NCI-H510A (cell line): ENCODE results near the gene CCDC9.
A peak's percentile ranks its signal among the peaks of the same experiment; 100 is the strongest.
"Not testable (repeated sequence)": the region's sequence is repeated elsewhere in the genome, so short reads cannot be mapped to it uniquely, and the experiment has no call there.

Experiments
- DNase-seq: peaks from one replicate; lab custom pipeline; 2025; lab: John Stamatoyannopoulos, UW

CCDC9 gene

DNA sequence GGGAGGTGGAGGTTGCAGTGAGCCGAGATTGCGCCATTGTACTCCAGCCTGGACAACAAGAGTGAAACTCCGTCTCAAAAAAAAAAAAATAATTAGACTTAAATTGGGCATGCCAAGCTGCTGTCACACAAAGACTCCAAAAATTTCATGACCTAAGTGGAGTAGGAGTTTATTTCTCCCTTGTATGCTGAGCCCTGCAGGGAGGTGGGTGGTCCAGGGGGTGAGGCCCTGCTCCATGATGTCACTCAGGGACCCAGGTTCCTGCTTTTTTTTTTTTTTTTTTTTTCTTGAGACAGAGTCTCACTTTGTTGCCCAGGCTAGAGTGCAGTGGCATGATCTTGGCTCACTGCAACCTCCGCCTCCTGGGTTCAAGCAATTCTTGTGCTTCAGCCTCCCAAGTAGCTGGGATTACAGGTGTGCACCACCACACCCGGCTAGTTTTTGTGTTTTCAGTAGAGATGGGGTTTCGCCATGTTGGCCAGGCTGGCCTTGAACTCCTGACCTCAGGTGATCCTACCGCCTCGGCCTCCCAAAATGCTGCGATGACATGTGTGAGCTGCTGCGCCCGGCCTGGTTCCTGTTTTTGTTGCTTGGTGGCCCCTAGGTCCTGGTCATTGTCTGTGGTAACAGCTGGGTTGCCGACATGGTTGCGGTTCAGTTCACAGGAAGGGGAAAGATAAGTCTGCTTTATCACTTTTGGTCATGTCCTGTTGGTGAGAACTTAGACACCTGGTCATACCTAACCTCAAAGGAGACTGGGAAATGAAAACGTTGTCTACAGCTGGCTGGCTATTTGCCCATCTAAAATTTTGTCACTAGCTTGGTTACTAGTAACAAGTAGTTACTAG lies 5.8 kb downstream of the CCDC9 start:
- DNase-seq = not testable (repeated sequence)

GRCh38 chr19:47264629-47265028 lies 8.3 kb downstream of the CCDC9 start:
- no peak for DNase-seq

DNA sequence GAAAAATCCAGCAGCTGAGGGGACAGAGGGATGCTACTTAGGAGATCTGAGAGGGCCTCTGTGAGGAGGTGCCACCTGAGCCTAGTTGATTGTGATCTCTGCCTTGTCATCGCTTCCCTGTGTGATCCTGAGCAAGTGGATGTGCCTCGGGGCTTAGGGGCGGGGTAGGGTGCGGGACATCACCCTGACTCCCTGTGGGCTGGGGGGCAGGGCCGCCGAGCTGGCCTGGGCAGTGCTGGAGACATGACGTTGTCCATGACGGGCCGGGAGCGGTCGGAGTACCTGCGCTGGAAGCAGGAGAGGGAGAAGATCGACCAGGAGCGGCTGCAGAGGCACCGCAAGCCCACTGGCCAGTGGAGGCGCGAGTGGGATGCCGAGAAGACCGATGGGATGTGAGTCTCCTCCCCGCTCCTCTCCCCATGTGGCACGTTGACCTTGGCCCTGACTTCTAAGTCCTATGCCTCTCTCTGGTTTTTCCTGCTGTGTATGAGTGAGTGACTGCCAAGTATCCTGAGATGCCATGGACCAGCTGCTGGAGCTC lies 10.1 kb downstream of the CCDC9 start:
- DNase-seq = no peak

DNA sequence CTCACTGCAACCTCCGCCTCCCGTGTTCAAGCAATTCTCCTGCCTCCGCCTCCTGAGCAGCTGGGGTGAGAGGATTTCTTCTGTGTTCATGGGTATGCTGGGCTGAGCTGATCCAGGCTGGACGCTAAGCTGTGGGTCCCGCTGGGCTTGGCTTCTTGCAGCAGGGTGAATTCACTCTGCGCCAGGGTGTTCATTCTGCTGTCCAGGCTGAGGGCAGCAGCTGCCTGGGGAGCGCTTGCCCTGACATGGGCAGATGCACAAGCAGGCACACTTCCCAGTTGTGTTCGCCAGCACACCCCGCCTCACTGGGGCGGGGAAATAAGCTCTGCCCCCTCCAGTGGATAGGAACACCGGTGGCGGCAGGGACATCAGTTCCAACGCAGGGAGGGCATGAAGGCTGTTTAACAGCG lies 11.0 kb downstream of the CCDC9 start:
- no peak for DNase-seq

DNA sequence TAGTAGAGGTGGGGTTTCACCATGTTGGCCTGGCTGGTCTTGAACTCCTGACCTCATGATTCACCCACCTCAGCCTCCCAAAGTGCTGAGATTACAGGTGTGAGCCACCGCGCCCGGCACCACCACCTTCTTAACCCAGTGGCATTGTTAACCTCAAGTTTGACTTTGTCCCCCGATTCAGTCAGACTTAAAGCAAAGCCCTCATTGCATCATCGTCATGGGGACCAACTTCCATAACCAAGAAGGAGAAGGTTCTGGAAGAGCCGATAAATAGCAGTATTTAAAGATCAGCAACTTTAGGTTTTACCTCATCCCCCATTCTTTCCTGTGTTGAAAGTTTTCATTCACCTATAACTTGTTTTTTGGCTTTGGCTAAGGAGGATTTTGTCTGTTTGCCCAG lies 11.7 kb downstream of the CCDC9 start:
- no peak for DNase-seq

- no peak for DNase-seq
These were observed 13.3 kb downstream of the CCDC9 start for GRCh38 chr19:47269596-47269995.

GRCh38 chr19:47270408-47270807 lies 14.1 kb downstream of the CCDC9 start:
- no peak for DNase-seq

- no peak for DNase-seq
These were observed 15.6 kb downstream of the CCDC9 start for GRCh38 chr19:47271949-47272348.

DNA sequence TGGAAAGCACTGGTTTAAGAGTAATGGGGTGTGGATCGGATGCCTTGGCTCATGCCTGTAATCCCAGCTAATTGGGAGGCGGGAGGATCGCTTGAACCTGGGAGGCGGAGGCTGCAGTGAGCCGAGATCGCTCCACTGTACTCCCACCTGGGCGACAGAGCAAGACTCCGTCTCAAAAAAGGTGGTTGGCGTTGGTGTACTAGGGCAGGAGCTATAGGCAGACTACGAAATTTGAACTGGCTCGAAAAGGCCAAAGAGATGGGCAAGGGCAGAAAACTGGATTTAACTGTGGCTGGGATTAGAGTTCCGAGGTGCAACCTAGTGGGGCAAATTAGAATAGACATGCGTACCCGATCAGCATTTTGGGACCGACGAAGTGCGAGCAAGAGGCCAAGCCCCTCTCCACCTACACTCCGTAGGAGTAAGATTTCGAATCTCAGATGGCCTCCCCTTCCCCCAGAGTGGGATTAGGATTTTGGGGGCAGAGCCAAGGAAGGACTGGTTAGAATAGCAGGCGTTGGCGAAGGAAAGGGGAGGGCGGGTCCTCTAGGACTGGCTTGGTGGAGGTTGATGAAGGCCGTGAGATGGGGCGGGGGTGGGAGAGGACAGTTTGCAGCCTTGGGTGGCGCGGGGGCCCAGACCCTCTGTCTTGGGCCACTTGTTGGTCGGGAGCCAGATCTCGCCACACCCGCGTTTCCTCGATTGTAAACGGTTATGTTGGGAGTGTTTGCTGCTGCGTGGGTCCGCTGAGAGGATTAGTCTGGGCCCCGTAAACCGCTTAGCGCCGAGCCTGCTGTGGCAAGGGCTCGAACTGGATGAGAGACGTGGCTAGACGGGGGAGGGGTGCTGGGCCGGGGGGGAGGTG lies 16.4 kb downstream of the CCDC9 start:
- DNase-seq = no peak

- DNase-seq = peak; percentile 86
These were observed 17.2 kb downstream of the CCDC9 start for GRCh38 chr19:47273313-47274070.

GRCh38 chr19:47274071-47274890 lies 18.0 kb downstream of the CCDC9 start, which contains the start of gene INAFM1:
Gene INAFM1, plus strand, starts transcription at chr19:47274885. Its CDS starts 35 bp downstream, at chr19:47274920.
- DNase-seq = peak; percentile 52

DNA sequence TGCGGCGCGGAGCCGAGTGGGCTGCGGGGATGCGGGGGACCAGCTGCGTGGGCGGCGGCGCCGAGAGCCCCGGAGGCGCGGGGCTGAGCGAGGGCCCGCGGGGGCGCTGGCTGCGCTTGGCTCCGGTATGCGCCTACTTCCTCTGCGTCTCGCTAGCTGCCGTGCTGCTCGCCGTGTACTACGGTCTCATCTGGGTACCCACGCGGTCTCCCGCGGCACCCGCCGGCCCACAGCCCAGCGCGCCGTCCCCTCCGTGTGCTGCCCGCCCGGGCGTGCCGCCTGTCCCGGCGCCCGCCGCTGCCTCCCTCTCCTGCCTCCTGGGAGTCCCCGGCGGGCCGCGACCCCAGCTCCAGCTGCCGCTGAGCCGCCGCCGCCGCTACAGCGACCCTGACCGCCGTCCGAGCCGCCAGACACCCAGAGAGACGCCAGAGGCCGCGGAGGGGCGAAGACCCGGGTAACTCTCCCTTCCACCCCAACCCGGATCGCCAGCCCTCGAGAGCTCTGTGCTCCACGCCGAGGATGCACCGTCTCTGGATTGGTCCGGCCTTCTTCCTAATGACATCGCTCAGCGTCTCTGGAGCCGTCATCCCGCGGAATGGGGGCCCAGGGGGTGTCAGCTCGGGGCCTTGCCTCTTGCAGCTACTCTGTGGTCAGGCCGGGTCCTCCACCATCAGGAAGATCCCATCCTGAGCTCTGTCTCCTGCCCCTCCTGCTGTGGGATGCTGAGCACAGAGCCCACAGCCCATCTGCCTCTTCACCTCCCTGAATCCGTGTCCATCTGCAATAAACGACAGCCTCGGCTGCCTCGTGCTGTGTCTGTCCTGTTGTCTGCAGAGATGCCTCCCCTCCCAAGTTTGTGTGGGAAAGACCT lies 18.8 kb downstream of the CCDC9 start:
- no peak for DNase-seq

- DNase-seq = no peak
These were observed 19.6 kb downstream of the CCDC9 start for GRCh38 chr19:47275791-47276461.

DNA sequence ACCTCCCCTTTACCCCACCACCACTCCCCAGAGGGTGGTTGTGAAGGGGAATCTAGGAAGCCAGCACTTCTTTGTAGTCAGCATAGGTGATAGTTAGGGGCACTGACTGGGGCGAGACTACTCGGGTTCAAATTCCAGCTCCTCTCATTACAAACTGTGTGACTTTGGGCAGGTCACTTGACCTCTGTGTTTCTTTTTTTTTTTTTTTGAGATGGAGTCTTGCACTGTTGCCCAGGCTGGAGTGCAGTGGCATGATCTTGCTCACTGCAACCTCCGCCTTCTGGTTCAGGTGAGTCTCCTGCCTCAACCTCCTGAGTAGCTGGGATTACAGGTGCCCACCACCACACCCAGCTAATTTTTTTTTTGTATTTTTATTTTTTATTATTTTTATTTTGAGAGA lies 20.2 kb downstream of the CCDC9 start:
- not testable (repeated sequence) for DNase-seq

GRCh38 chr19:47280183-47280797 lies 24.0 kb downstream of the CCDC9 start:
- DNase-seq = no peak

- no peak for DNase-seq
These were observed 27.2 kb downstream of the CCDC9 start for GRCh38 chr19:47283405-47284059.

GRCh38 chr19:47284324-47284899 lies 28.1 kb downstream of the CCDC9 start:
- DNase-seq = no peak

GRCh38 chr19:47296036-47296435 lies 39.7 kb downstream of the CCDC9 start:
- DNase-seq = peak; percentile 80
